HK-2 (cell line): ENCODE measurements around the gene FOXE1.

Experiments used
- DNase-seq: peaks from one replicate; pipeline ENCODE4 v3.0.0-alpha.2; 2018; ENCODE audit not compliant: unreplicated experiment

FOXE1 gene

GRCh38 chr9:97853056-97853843 lies at the start of gene FOXE1:
TSS of gene FOXE1 (plus strand) at chr9:97853226. CDS start at chr9:97853915, 689 bp downstream.
- DNase-seq: peak; percentile 88

GRCh38 chr9:97804059-97804365 lies 49.0 kb upstream of the FOXE1 start:
- DNase-seq: no peak

- no peak for DNase-seq
Measured at GRCh38 chr9:97806721-97807120, 46.3 kb upstream of the FOXE1 start.

GRCh38 chr9:97807681-97808080 lies 45.3 kb upstream of the FOXE1 start:
- no peak for DNase-seq

GRCh38 chr9:97808415-97808814 lies 44.6 kb upstream of the FOXE1 start:
- DNase-seq: no peak

GRCh38 chr9:97808972-97809371 lies 44.1 kb upstream of the FOXE1 start:
- peak; percentile 61 for DNase-seq

GRCh38 chr9:97809666-97810344 lies 43.2 kb upstream of the FOXE1 start:
- no peak for DNase-seq

- DNase-seq: no peak
Measured at GRCh38 chr9:97811533-97812246, 41.3 kb upstream of the FOXE1 start.

- no peak for DNase-seq
Measured at GRCh38 chr9:97812247-97812543, 40.8 kb upstream of the FOXE1 start.

- DNase-seq: no peak
Measured at GRCh38 chr9:97813072-97813471, 40.0 kb upstream of the FOXE1 start.

- DNase-seq: no peak
Measured at GRCh38 chr9:97819735-97820134, 33.3 kb upstream of the FOXE1 start.

GRCh38 chr9:97820373-97820772 lies 32.7 kb upstream of the FOXE1 start:
- DNase-seq: no peak

GRCh38 chr9:97830884-97831829 lies 21.9 kb upstream of the FOXE1 start:
- DNase-seq: no peak

- no peak for DNase-seq
Measured at GRCh38 chr9:97831843-97832636, 21.0 kb upstream of the FOXE1 start.

- no peak for DNase-seq
Measured at GRCh38 chr9:97840521-97840920, 12.5 kb upstream of the FOXE1 start.

- no peak for DNase-seq
Measured at GRCh38 chr9:97842960-97843359, 10.1 kb upstream of the FOXE1 start.

GRCh38 chr9:97845130-97845529 lies 7.9 kb upstream of the FOXE1 start:
- no peak for DNase-seq

GRCh38 chr9:97845763-97846162 lies 7.3 kb upstream of the FOXE1 start:
- no peak for DNase-seq

GRCh38 chr9:97846347-97846746 lies 6.7 kb upstream of the FOXE1 start:
- DNase-seq: no peak

- no peak for DNase-seq
Measured at GRCh38 chr9:97847474-97848214, 5.4 kb upstream of the FOXE1 start.

GRCh38 chr9:97848215-97848479 lies 4.9 kb upstream of the FOXE1 start:
- DNase-seq: no peak
